ENCODE data around the gene NTRK3. TPM values are rescaled to one million over a fixed set of nuclear protein-coding genes. Genes with fewer than 3 reads are reported as not detected.

Gene NTRK3
- total RNA-seq, 2 experiments from 2014 or later = not detected

- H3K27ac Mint-ChIP-seq = no peak overlapping the region
- H3K4me3 Mint-ChIP-seq = no peak overlapping the region
- no peaks in the 10 kb centered on the region for H3K9me3 Mint-ChIP-seq
- ChIA-PET CTCF (no interaction called here), POLR2A (no interaction called here)
- peaks cover 4% of the 10 kb centered on the region for H3K27me3 Mint-ChIP-seq
- H3K4me1 Mint-ChIP-seq (ENCODE audit: low read depth) = no peaks in the 10 kb centered on the region
- intact Hi-C loops (cut with micrococcal nuclease) = no loop called here
- ATAC-seq (no peak), DNase-seq (no peak)
- TF ChIP-seq, protein P1, sequence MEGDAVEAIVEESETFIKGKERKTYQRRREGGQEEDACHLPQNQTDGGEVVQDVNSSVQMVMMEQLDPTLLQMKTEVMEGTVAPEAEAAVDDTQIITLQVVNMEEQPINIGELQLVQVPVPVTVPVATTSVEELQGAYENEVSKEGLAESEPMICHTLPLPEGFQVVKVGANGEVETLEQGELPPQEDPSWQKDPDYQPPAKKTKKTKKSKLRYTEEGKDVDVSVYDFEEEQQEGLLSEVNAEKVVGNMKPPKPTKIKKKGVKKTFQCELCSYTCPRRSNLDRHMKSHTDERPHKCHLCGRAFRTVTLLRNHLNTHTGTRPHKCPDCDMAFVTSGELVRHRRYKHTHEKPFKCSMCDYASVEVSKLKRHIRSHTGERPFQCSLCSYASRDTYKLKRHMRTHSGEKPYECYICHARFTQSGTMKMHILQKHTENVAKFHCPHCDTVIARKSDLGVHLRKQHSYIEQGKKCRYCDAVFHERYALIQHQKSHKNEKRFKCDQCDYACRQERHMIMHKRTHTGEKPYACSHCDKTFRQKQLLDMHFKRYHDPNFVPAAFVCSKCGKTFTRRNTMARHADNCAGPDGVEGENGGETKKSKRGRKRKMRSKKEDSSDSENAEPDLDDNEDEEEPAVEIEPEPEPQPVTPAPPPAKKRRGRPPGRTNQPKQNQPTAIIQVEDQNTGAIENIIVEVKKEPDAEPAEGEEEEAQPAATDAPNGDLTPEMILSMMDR (IDR thresholded peaks at IDR 0.05) = no peak
- H3K36me3 Mint-ChIP-seq (ENCODE audit: low read depth) = no peaks in the 10 kb centered on the region
Measured at GRCh38 chr15:87877114-87877810, 379.3 kb downstream of the NTRK3 start.

GRCh38 chr15:87874896-87875711, 381.4 kb downstream of the NTRK3 start:
- H3K9me3 Mint-ChIP-seq = no peaks in the 10 kb centered on the region
- H3K4me3 Mint-ChIP-seq = no peak overlapping the region
- H3K27me3 Mint-ChIP-seq = peaks cover 4% of the 10 kb centered on the region
- ATAC-seq (no peak), DNase-seq (no peak)
- ChIA-PET CTCF (no interaction called here), POLR2A (no interaction called here)
- TF ChIP-seq, protein P1 (IDR thresholded peaks at IDR 0.05) = no peak
- intact Hi-C loops (cut with micrococcal nuclease) = no loop called here
- H3K27ac Mint-ChIP-seq = no peak overlapping the region
- no peaks in the 10 kb centered on the region for H3K36me3 Mint-ChIP-seq (ENCODE audit: low read depth)
- H3K4me1 Mint-ChIP-seq (ENCODE audit: low read depth) = no peaks in the 10 kb centered on the region

GRCh38 chr15:87873516-87873915, 383.0 kb downstream of the NTRK3 start:
- Mint-ChIP-seq H3K27ac (no peak overlapping the region), H3K36me3 (ENCODE audit: low read depth) (no peaks in the 10 kb centered on the region), H3K27me3 (peaks cover 2% of the 10 kb centered on the region), H3K4me3 (no peak overlapping the region), H3K9me3 (no peaks in the 10 kb centered on the region), H3K4me1 (ENCODE audit: low read depth) (no peaks in the 10 kb centered on the region)
- ChIA-PET CTCF (no interaction called here), POLR2A (no interaction called here)
- DNase-seq = no peak
- intact Hi-C loops (cut with micrococcal nuclease) = no loop called here
- no peak for ATAC-seq
- TF ChIP-seq, protein P1 (IDR thresholded peaks at IDR 0.05) = no peak

GRCh38 chr15:87871731-87872320, 384.7 kb downstream of the NTRK3 start:
- CTCF ChIA-PET = no interaction called here
- peaks cover 2% of the 10 kb centered on the region for H3K27me3 Mint-ChIP-seq
- ATAC-seq = no peak
- intact Hi-C loops (cut with micrococcal nuclease) = no loop called here
- no peak overlapping the region for H3K4me3 Mint-ChIP-seq
- TF ChIP-seq, protein P1 (IDR thresholded peaks at IDR 0.05) = no peak
- no peaks in the 10 kb centered on the region for H3K4me1 Mint-ChIP-seq (ENCODE audit: low read depth)
- H3K27ac Mint-ChIP-seq = no peak overlapping the region
- DNase-seq = no peak
- no peaks in the 10 kb centered on the region for H3K36me3 Mint-ChIP-seq (ENCODE audit: low read depth)
- no peaks in the 10 kb centered on the region for H3K9me3 Mint-ChIP-seq
- POLR2A ChIA-PET = no interaction called here

GRCh38 chr15:87871258-87871681, 385.3 kb downstream of the NTRK3 start:
- Mint-ChIP-seq H3K4me3 (no peak overlapping the region), H3K27ac (no peak overlapping the region), H3K36me3 (ENCODE audit: low read depth) (no peaks in the 10 kb centered on the region), H3K4me1 (ENCODE audit: low read depth) (no peaks in the 10 kb centered on the region), H3K9me3 (no peaks in the 10 kb centered on the region), H3K27me3 (peaks cover 2% of the 10 kb centered on the region)
- CTCF ChIA-PET = no interaction called here
- ATAC-seq (no peak), DNase-seq (no peak)
- TF ChIP-seq, protein P1 (IDR thresholded peaks at IDR 0.05) = no peak
- intact Hi-C loops (cut with micrococcal nuclease) = no loop called here
- POLR2A ChIA-PET = no interaction called here
